Body of pancreas (tissue), 4 donors: ENCODE measurements around the gene SPARCL1. TPM values are rescaled to one million over a fixed set of nuclear protein-coding genes. Genes with fewer than 3 reads are reported as not detected.
A peak's percentile ranks its signal among the peaks of the same experiment; 100 is the strongest.

Source experiments
- ATAC-seq: fragments of 150-250 bp; one replicate; pipeline ENCODE4 v1.9.1; 2016
- DNase-seq, 4 donors: peaks; one replicate each; pipeline ENCODE4 v3.0.0-alpha.2; 2019
- H3K27ac ChIP-seq, 4 donors: fragments of 200-600 bp; sonication (generic); 1 replicate in 3 of 4; 2 replicates in 1 of 4; pipeline versions ENCODE4 v1.5.1 to v1.6.1; 2016 to 2019; ENCODE audit warnings: mild to moderate bottlenecking in 1 of 4, mixed read lengths in 1 of 4, moderate library complexity in 1 of 4
- H3K27me3 ChIP-seq, 2 donors: fragments of 200-600 bp; sonication (generic); one replicate each; pipeline ENCODE4 v1.6.0; 2016; ENCODE audit warnings: mild to moderate bottlenecking in 1 of 2
- H3K36me3 ChIP-seq, 2 donors: fragments of 200-600 bp; sonication (generic); replicated peaks in 1 of 2; 2 replicates each; pipeline ENCODE4 v1.5.1; 2016; ENCODE audit warnings: low read depth in 2 of 2; ENCODE audit not compliant: insufficient read depth in 1 of 2
- H3K4me1 ChIP-seq: fragments of 200-600 bp; sonication (generic); one replicate; pipeline ENCODE4 v1.6.0; 2016
- H3K4me3 ChIP-seq, 2 donors: fragments of 200-600 bp; sonication (generic); 1 replicate in 1 of 2; 2 replicates in 1 of 2; pipeline ENCODE4 v1.5.1; 2016 to 2019
- H3K9me3 ChIP-seq, 3 donors: fragments of 200-600 bp; sonication (generic); 1 replicate in 2 of 3; 2 replicates in 1 of 3; pipeline ENCODE4 v1.5.1; 2016
- POLR2A ChIP-seq, 3 donors: fragments of 450-650 bp; IDR thresholded peaks; one replicate each; pipeline ENCODE4 v1.6.1; 2016; ENCODE audit warnings: antibody characterized with exemption in 3 of 3, mild to moderate bottlenecking in 2 of 3
- WGBS, 2 donors: methylation state at CpG; one replicate each; pipeline ENCODE4 v1.1.5; 2017; 5-methylcytosine and 5-hydroxymethylcytosine counted together
- intact Hi-C: fragments of 100-400 bp; cut with DNase I; formaldehyde crosslinking; loops from one replicate; pipeline ENCODE4 v1.15.1; 2023
- total RNA-seq, 2 donors: library from RNA; depleted of rRNA; stranded (reverse); fragments of >200 nt; gene quantifications; one replicate each; pipeline ENCODE4 v1.1.0, GENCODE V29; 2016
- TF ChIP-seq, protein P1 (sequence below), 7 experiments: fragments of 450-650 bp in 4 of 7; fragments of 200-600 bp in 3 of 7; sonication (generic) in 3 of 7; IDR thresholded peaks; one replicate each; pipeline ENCODE4 v1.5.1; 2016 to 2019; ENCODE audit warnings: antibody characterized with exemption in 7 of 7

SPARCL1 gene
- total RNA-seq, 2 donors from 2014 or later: 137 to 141 TPM

- Histone ChIP-seq H3K36me3 (no peaks in the 10 kb centered on the region), H3K4me1 (no peaks in the 10 kb centered on the region), H3K4me3 (no peak overlapping the region), H3K9me3 (no peaks in the 10 kb centered on the region), H3K27ac (peak overlapping the region in 2 of 4 donors; percentile 5 to 29), H3K27me3 (no peaks in the 10 kb centered on the region)
- TF ChIP-seq, protein P1, sequence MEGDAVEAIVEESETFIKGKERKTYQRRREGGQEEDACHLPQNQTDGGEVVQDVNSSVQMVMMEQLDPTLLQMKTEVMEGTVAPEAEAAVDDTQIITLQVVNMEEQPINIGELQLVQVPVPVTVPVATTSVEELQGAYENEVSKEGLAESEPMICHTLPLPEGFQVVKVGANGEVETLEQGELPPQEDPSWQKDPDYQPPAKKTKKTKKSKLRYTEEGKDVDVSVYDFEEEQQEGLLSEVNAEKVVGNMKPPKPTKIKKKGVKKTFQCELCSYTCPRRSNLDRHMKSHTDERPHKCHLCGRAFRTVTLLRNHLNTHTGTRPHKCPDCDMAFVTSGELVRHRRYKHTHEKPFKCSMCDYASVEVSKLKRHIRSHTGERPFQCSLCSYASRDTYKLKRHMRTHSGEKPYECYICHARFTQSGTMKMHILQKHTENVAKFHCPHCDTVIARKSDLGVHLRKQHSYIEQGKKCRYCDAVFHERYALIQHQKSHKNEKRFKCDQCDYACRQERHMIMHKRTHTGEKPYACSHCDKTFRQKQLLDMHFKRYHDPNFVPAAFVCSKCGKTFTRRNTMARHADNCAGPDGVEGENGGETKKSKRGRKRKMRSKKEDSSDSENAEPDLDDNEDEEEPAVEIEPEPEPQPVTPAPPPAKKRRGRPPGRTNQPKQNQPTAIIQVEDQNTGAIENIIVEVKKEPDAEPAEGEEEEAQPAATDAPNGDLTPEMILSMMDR (IDR thresholded peaks at IDR 0.05): no peak
- TF ChIP-seq POLR2A (IDR thresholded peaks at IDR 0.05): no peak
- intact Hi-C loops: no loop called here
- peak; percentile 59 for ATAC-seq
- no peak for DNase-seq
These were observed 26.5 kb downstream of the SPARCL1 start for GRCh38 chr4:87502580-87503238.

- Histone ChIP-seq H3K9me3 (no peaks in the 10 kb centered on the region), H3K27ac (no peak overlapping the region), H3K4me3 (no peak overlapping the region), H3K4me1 (no peaks in the 10 kb centered on the region), H3K36me3 (no peaks in the 10 kb centered on the region), H3K27me3 (no peaks in the 10 kb centered on the region)
- DNase-seq (no peak), ATAC-seq (no peak)
- 63 to 80% methylated on average over 4 of the region's 4 CpGs for WGBS, 2 donors
- TF ChIP-seq, protein P1 (IDR thresholded peaks at IDR 0.05): no peak
- no peak for TF ChIP-seq POLR2A (IDR thresholded peaks at IDR 0.05)
- intact Hi-C loops: no loop called here
These were observed 29.1 kb downstream of the SPARCL1 start for GRCh38 chr4:87500092-87500462.

GRCh38 chr4:87499403-87500091 is 29.6 kb downstream of the SPARCL1 start:
- Histone ChIP-seq H3K36me3 (no peaks in the 10 kb centered on the region), H3K9me3 (no peaks in the 10 kb centered on the region), H3K27me3 (no peaks in the 10 kb centered on the region), H3K4me3 (no peak overlapping the region), H3K27ac (no peak overlapping the region), H3K4me1 (no peaks in the 10 kb centered on the region)
- DNase-seq: no peak
- intact Hi-C loops: no loop called here
- ATAC-seq: no peak
- WGBS, 2 donors: 74 to 79% methylated on average over 7 of the region's 7 CpGs
- TF ChIP-seq, protein P1 (IDR thresholded peaks at IDR 0.05): no peak
- no peak for TF ChIP-seq POLR2A (IDR thresholded peaks at IDR 0.05)

DNA sequence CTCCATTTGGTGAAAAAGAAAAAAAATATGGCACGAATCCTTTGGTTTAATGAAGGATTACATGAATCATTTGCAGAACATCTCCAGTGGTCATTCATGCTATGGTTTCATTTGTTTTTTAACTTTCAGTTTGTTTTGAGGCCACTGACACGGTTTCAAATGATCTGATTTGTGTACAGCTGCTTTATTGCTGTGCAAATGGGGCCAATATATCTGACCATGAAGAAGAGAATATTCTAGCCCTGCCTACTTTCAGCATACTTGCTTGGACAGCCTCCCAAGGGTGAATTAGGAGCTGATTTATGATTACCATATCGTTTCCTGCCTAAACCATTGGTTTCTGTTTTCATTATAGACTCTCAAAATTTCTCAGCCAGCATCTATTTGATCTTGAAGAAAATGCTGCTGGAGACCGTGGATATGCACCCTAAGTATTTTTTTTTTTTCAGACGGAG is 30.7 kb downstream of the SPARCL1 start:
- intact Hi-C loops: no loop called here
- no peaks in the 10 kb centered on the region for H3K9me3 ChIP-seq
- 55 to 77% methylated on average over 5 of the region's 5 CpGs for WGBS, 2 donors
- ATAC-seq: no peak
- TF ChIP-seq, protein P1 (IDR thresholded peaks at IDR 0.05): no peak
- TF ChIP-seq POLR2A (IDR thresholded peaks at IDR 0.05): no peak
- DNase-seq: no peak
- H3K4me3 ChIP-seq: no peak overlapping the region
- H3K27me3 ChIP-seq: no peaks in the 10 kb centered on the region
- no peaks in the 10 kb centered on the region for H3K36me3 ChIP-seq
- H3K27ac ChIP-seq: no peak overlapping the region
- no peaks in the 10 kb centered on the region for H3K4me1 ChIP-seq
